Medulla oblongata (tissue), 1 donor: ENCODE measurements around the gene ID3.
A peak's percentile ranks its signal among the peaks of the same experiment; 100 is the strongest.
"Not testable (repeated sequence)": the region's sequence is repeated elsewhere in the genome, so short reads cannot be mapped to it uniquely, and the experiment has no call there.

Source experiments
- DNase-seq: peaks from one replicate; pipeline ENCODE4 v3.0.0-alpha.2; 2015; ENCODE audit errors: extremely low spot score

The ID3 gene

DNA sequence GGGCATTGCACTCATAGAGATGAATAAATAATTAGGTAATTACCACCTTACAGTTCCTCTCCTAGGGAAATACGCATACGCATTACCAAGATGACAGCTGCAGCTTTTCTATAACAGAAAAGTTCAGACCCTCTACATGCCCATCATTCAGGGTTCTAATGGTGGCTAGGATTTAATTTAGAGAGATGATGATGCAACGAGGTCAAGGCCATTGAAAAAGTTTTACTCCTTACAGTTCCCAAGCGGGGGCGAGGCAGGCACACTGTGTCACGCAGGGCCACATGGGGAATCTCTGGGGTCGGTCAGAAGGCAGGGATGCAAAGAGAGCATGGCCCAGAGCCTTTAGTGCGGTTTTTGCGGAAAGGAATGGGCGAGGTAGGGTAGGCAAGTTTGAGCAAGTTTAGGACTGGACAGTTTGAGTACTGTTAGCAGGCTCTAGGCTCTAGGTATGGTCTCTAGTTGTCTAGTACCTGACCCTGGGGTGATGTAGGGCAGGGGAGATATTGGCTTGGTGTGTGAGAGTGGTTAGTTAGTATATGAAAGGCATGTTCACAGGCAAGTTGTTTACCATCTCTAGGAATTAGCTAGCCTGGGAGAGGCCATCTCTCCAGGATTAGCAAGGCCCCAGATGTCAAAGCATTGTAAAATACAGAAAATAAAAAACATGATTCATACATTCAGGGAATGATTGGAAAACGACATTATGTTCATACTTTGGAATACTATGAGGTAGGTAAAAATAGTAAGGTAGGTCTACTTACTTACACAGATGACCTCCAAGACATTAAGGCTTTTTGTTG lies 29.6 kb upstream of the ID3 start:
- no peak for DNase-seq

DNA sequence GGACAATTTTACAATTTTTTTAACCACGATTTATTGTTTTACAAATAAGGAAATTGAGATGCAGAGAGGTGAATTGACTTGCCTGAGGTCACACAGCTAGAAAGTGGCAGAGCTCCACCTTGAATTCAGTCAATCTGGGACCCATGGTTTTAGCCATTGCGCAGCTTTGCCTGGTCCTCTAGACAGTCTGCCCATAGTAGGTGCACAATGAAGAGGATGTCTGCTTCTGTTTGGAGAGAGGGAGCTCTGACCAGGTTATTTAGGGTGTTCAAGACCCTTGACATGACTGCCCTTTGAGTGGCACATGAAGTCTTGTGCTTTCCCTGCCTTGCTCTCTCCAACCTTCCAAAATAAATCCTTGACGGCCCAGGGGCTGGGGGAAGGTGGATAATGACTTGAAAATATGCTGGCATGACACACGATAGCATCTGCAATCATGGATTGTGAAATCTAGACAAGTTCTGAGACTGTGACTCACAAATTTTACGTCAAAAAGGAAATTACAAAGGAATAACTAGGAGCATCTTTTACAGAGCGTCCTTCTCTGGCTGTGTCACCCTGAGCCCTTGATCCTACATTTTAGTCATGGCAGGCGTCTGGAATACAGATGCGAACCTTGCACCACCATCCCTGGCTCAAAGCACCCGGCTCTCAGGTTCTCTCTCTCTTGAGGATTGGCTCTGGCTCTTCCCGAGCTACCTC lies 26.2 kb upstream of the ID3 start:
- no peak for DNase-seq

GRCh38 chr1:23583727-23584126 lies 24.4 kb upstream of the ID3 start:
- not testable (repeated sequence) for DNase-seq

- DNase-seq: no peak
These were observed 23.5 kb upstream of the ID3 start for GRCh38 chr1:23582820-23583219.

GRCh38 chr1:23581219-23581618 lies 21.9 kb upstream of the ID3 start:
- no peak for DNase-seq

- DNase-seq: no peak
These were observed 19.7 kb upstream of the ID3 start for GRCh38 chr1:23578997-23579363.

GRCh38 chr1:23578311-23578996 lies 19.2 kb upstream of the ID3 start:
- DNase-seq: no peak

GRCh38 chr1:23577056-23578004 lies 18.0 kb upstream of the ID3 start:
- DNase-seq: no peak

GRCh38 chr1:23576338-23577055 lies 17.2 kb upstream of the ID3 start:
- no peak for DNase-seq

- DNase-seq: no peak
These were observed 16.0 kb upstream of the ID3 start for GRCh38 chr1:23575226-23575810.

DNA sequence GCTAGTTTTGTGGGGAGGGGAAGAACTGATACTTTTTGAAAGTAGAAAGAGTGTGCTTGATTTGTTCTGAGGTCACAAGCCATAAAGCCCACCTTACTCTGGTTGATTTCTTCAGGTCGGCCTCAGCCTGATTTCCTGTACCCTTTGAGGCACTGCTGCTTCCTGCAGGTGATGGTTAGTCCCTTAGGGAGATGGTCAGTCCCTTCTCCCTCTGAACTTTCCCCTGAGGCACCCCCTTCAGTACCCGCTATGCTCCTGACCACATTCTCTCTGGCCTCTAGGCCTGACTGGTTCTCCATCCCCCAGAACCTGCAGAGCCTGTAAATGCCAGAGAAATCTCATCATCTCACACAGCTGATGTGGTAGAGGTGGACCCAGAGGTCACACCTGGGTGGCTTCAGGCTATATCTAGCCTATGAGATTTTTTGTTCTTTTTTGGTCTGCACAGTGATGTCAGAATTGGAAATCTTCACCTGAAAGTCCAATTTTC lies 15.0 kb upstream of the ID3 start:
- no peak for DNase-seq

GRCh38 chr1:23573574-23574182 lies 14.4 kb upstream of the ID3 start:
- DNase-seq: no peak

- DNase-seq: no peak
These were observed 12.2 kb upstream of the ID3 start for GRCh38 chr1:23571465-23571864.

GRCh38 chr1:23570001-23570691 lies 10.8 kb upstream of the ID3 start:
- DNase-seq: no peak

GRCh38 chr1:23568608-23569383 lies 9.5 kb upstream of the ID3 start:
- DNase-seq: no peak

DNA sequence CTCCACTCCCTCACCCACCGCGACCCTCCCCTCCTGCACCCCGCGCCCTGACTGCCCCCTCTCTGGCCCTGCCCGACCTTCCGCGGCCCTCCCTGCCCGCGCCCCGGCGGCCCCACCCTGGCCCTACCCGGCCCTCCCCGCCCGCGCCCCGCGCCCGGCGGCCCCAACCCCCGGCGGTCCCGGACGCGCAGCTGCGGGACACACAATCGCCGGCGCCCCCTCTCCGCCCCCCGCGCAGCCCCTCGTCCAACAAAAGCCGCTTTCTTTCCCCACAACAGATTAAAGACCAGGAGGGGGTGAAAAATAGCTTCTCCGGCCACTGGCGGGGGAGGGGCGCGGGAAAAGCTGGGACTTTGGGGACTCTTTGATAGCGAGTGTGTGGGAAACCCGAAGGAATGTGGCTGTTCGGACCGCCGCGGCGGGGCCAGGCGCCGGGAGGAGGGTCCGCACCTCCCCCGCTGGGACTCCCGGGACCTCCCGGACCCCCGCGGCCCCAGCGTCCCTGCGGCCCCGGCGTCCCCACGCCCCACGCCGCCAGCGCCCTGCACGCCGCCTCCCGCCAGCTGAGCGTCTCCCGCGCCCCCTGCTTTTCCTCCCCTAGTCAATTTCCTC lies 8.8 kb upstream of the ID3 start:
- DNase-seq: peak; percentile 56

- no peak for DNase-seq
These were observed 8.3 kb upstream of the ID3 start for GRCh38 chr1:23567629-23567995.

DNA sequence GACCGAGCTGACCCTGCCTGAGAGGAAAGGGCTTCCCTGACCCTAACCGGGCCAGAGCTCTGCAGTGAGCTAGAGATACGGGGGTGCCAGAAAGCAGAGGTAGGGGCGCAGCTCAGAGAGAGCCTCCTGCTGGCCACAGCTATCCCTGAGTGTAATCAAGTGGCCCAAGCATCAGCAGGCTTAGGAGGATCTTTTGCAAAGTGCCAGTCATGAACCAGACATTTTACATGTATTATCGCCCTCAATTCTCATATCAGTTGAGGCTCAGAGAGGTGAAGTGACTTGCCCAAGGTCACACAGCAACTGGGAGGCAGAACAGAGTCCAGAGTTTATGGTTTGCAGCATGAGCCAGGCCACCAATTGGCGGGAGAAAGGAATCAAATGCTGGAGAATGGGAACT lies 7.0 kb upstream of the ID3 start:
- no peak for DNase-seq
